ENCODE data around the gene BAIAP2.

Gene BAIAP2

DNA sequence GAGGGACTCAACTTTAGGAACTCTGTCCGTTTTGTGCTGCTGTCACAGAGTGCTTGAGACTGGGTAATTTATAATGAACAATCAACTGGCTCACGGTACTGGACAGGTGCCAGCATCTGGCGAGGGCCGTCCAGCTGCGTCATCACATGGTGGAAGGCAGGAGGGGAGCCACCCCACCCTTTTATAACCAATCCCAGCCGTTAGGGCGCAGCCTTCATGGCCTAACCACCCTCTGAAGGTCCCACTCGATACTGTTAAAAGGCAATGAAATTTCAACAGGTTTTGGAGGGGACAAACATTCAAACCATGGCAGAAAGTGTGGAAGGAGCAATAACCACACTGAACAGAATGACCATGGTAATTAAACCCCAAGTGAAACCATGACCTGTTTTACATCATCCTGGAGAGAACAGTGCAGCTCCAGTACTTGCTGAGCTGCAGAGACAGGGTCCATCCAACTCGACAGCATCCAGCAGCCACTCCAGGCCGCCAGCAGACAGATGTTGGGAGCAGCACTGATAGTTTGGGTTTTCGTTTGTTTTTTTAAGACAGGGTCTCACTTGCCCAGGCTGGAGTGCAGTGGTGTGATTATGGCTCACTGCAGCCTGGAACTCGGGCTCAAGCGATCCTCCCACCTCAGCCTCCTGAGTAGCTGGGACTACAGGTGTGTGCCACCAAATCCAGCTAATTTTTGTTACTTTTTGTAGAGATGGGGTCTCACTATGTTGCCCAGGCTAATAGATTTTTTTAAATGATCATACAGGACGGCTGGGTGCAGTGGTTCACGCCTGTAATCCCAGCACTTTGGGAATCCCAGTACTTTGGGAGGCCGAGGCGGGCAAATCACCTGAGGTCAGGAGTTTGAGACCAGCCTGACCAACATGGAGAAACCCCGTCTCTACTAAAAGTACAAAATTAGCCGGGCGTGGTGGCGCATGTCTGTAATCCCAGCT, 32.3 kb upstream of the BAIAP2 start:
- peaks cover 16% of the 10 kb centered on the region for H3K27me3 ChIP-seq (ENCODE audit: insufficient read depth, insufficient read length)
- H3K36me3 ChIP-seq (ENCODE audit: insufficient read depth, insufficient read length, low read length): peaks cover 32% of the 10 kb centered on the region
- H3K4me1 ChIP-seq (ENCODE audit: insufficient read depth, insufficient read length): peaks cover 4% of the 10 kb centered on the region
- no peak for TF ChIP-seq YY1 (IDR thresholded peaks at IDR 0.05; ENCODE audit: insufficient read depth, insufficient read length)
- TF ChIP-seq ZNF274 (IDR thresholded peaks at IDR 0.05; ENCODE audit: low read depth, low read length): no peak
- H3K4me3 ChIP-seq (ENCODE audit: insufficient read length, low read depth): no peak overlapping the region
- no peak for DNase-seq (ENCODE audit: low read depth, low spot score)
- no peaks in the 10 kb centered on the region for H3K9me3 ChIP-seq (ENCODE audit: insufficient read depth, low read length)
- H3K9ac ChIP-seq (ENCODE audit: insufficient read length, low read depth): no peak overlapping the region

DNA sequence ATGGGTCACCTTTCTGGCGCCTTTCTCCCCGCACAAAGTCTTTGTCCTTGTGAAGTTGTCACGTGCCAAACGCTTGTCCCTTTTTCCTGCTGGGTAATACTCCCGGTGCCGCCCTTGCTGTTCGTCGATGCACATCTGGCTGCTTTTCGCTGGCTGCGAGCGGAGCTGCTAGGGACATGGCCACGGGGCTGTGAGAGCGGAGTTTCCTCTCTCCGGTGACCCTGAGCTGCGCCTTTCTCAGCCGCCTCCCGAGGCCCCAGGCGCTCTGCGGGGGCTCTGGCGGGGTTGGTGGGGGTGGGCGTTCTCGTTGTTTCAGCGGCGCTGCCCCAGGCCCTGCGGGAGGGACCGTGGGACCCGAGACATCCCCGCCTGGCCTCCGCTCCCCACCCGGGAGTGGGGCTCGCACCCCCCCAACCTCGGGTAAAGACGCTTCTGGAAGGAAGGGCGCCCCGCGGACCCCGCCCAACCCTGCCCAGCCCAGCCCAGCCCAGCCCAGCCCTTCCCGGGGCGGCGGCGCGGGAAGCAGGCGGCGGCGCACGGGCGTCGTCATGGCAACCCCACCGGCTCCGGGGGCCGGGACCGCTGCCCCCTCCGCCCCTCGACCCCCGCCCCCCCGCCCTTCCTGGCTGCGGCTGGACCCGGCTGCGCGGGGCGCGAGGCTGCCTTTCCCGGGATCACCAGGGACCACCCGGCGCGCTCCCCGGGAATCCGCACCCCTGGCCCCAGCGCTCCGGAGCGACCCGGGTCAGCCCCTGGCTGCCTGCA, 31.1 kb upstream of the BAIAP2 start:
- peak overlapping the region; percentile 41 for H3K4me3 ChIP-seq (ENCODE audit: insufficient read length, low read depth)
- peaks cover 20% of the 10 kb centered on the region for H3K36me3 ChIP-seq (ENCODE audit: insufficient read depth, insufficient read length, low read length)
- DNase-seq (ENCODE audit: low read depth, low spot score): no peak
- H3K27me3 ChIP-seq (ENCODE audit: insufficient read depth, insufficient read length): peaks cover 16% of the 10 kb centered on the region
- TF ChIP-seq YY1 (IDR thresholded peaks at IDR 0.05; ENCODE audit: insufficient read depth, insufficient read length): no peak
- TF ChIP-seq SUZ12 (IDR thresholded peaks at IDR 0.05; ENCODE audit: extremely low read depth, insufficient read depth, insufficient read length): no peak
- TF ChIP-seq ZNF274 (IDR thresholded peaks at IDR 0.05; ENCODE audit: low read depth, low read length): no peak
- peak overlapping the region; percentile 72 for H3K9ac ChIP-seq (ENCODE audit: insufficient read length, low read depth)
- H3K9me3 ChIP-seq (ENCODE audit: insufficient read depth, low read length): no peaks in the 10 kb centered on the region
- H3K4me1 ChIP-seq (ENCODE audit: insufficient read depth, insufficient read length): peaks cover 4% of the 10 kb centered on the region

- Histone ChIP-seq H3K36me3 (ENCODE audit: insufficient read depth, insufficient read length, low read length) (no peaks in the 10 kb centered on the region), H3K9me3 (ENCODE audit: insufficient read depth, low read length) (peaks cover 13% of the 10 kb centered on the region; the same call in 1 of the 2 replicates), H3K4me1 (ENCODE audit: insufficient read depth, insufficient read length) (peaks cover 6% of the 10 kb centered on the region), H3K4me3 (ENCODE audit: insufficient read length, low read depth) (no peak overlapping the region), H3K9ac (ENCODE audit: insufficient read length, low read depth) (no peak overlapping the region), H3K27me3 (ENCODE audit: insufficient read depth, insufficient read length) (peaks cover 16% of the 10 kb centered on the region)
- TF ChIP-seq ZNF274 (IDR thresholded peaks at IDR 0.05; ENCODE audit: low read depth, low read length) (no peak), YY1 (IDR thresholded peaks at IDR 0.05; ENCODE audit: insufficient read depth, insufficient read length) (no peak), SUZ12 (IDR thresholded peaks at IDR 0.05; ENCODE audit: extremely low read depth, insufficient read depth, insufficient read length) (no peak)
- no peak for DNase-seq (ENCODE audit: low read depth, low spot score)
These were observed 28.1 kb upstream of the BAIAP2 start for GRCh38 chr17:81006891-81007290.

GRCh38 chr17:81008140-81008539, 26.8 kb upstream of the BAIAP2 start:
- no peak overlapping the region for H3K4me3 ChIP-seq (ENCODE audit: insufficient read length, low read depth)
- TF ChIP-seq ZNF274 (IDR thresholded peaks at IDR 0.05; ENCODE audit: low read depth, low read length) (no peak), YY1 (IDR thresholded peaks at IDR 0.05; ENCODE audit: insufficient read depth, insufficient read length) (no peak), SUZ12 (IDR thresholded peaks at IDR 0.05; ENCODE audit: extremely low read depth, insufficient read depth, insufficient read length) (no peak)
- peaks cover 16% of the 10 kb centered on the region for H3K27me3 ChIP-seq (ENCODE audit: insufficient read depth, insufficient read length)
- H3K9ac ChIP-seq (ENCODE audit: insufficient read length, low read depth): no peak overlapping the region
- H3K36me3 ChIP-seq (ENCODE audit: insufficient read depth, insufficient read length, low read length): no peaks in the 10 kb centered on the region
- H3K9me3 ChIP-seq (ENCODE audit: insufficient read depth, low read length): peaks cover 20% of the 10 kb centered on the region; the same call in 1 of the 2 replicates
- peaks cover 13% of the 10 kb centered on the region for H3K4me1 ChIP-seq (ENCODE audit: insufficient read depth, insufficient read length)
- DNase-seq (ENCODE audit: low read depth, low spot score): no peak

GRCh38 chr17:81009136-81009535, 25.8 kb upstream of the BAIAP2 start:
- Histone ChIP-seq H3K27me3 (ENCODE audit: insufficient read depth, insufficient read length) (peaks cover 14% of the 10 kb centered on the region), H3K4me3 (ENCODE audit: insufficient read length, low read depth) (no peak overlapping the region), H3K9ac (ENCODE audit: insufficient read length, low read depth) (no peak overlapping the region), H3K4me1 (ENCODE audit: insufficient read depth, insufficient read length) (peaks cover 15% of the 10 kb centered on the region), H3K9me3 (ENCODE audit: insufficient read depth, low read length) (peaks cover 20% of the 10 kb centered on the region; the same call in 1 of the 2 replicates), H3K36me3 (ENCODE audit: insufficient read depth, insufficient read length, low read length) (no peaks in the 10 kb centered on the region)
- TF ChIP-seq ZNF274 (IDR thresholded peaks at IDR 0.05; ENCODE audit: low read depth, low read length): no peak
- no peak for TF ChIP-seq YY1 (IDR thresholded peaks at IDR 0.05; ENCODE audit: insufficient read depth, insufficient read length)
- TF ChIP-seq SUZ12 (IDR thresholded peaks at IDR 0.05; ENCODE audit: extremely low read depth, insufficient read depth, insufficient read length): no peak
- DNase-seq (ENCODE audit: low read depth, low spot score): no peak

- Histone ChIP-seq H3K9ac (ENCODE audit: insufficient read length, low read depth) (no peak overlapping the region), H3K4me3 (ENCODE audit: insufficient read length, low read depth) (no peak overlapping the region), H3K36me3 (ENCODE audit: insufficient read depth, insufficient read length, low read length) (no peaks in the 10 kb centered on the region), H3K9me3 (ENCODE audit: insufficient read depth, low read length) (peaks cover 20% of the 10 kb centered on the region; the same call in 1 of the 2 replicates), H3K4me1 (ENCODE audit: insufficient read depth, insufficient read length) (peaks cover 13% of the 10 kb centered on the region), H3K27me3 (ENCODE audit: insufficient read depth, insufficient read length) (peaks cover 3% of the 10 kb centered on the region)
- DNase-seq (ENCODE audit: low read depth, low spot score): no peak
- TF ChIP-seq YY1 (IDR thresholded peaks at IDR 0.05; ENCODE audit: insufficient read depth, insufficient read length) (no peak), SUZ12 (IDR thresholded peaks at IDR 0.05; ENCODE audit: extremely low read depth, insufficient read depth, insufficient read length) (no peak), ZNF274 (IDR thresholded peaks at IDR 0.05; ENCODE audit: low read depth, low read length) (no peak)
These were observed 24.0 kb upstream of the BAIAP2 start for GRCh38 chr17:81010935-81011334.

- peaks cover 28% of the 10 kb centered on the region for H3K9me3 ChIP-seq (ENCODE audit: insufficient read depth, low read length)
- TF ChIP-seq YY1 (IDR thresholded peaks at IDR 0.05; ENCODE audit: insufficient read depth, insufficient read length): no peak
- TF ChIP-seq SUZ12 (IDR thresholded peaks at IDR 0.05; ENCODE audit: extremely low read depth, insufficient read depth, insufficient read length): no peak
- H3K4me3 ChIP-seq (ENCODE audit: insufficient read length, low read depth): no peak overlapping the region
- no peak for DNase-seq (ENCODE audit: low read depth, low spot score)
- peaks cover 13% of the 10 kb centered on the region for H3K4me1 ChIP-seq (ENCODE audit: insufficient read depth, insufficient read length)
- H3K9ac ChIP-seq (ENCODE audit: insufficient read length, low read depth): no peak overlapping the region
- H3K36me3 ChIP-seq (ENCODE audit: insufficient read depth, insufficient read length, low read length): no peaks in the 10 kb centered on the region
- H3K27me3 ChIP-seq (ENCODE audit: insufficient read depth, insufficient read length): no peaks in the 10 kb centered on the region
These were observed 23.0 kb upstream of the BAIAP2 start for GRCh38 chr17:81011951-81012350.
